Caco-2 (cell line): ENCODE measurements around the gene KREMEN1. TPM values are rescaled to one million over a fixed set of nuclear protein-coding genes. Genes with fewer than 3 reads are reported as not detected.

Experiments
- BruUV-seq: library from RNA; stranded (reverse); fragments of 400-500 nt; replicated peaks from 2 replicates; lab custom pipeline; 2021; lab: Mats Ljungman, UMichigan
- CTCF ChIA-PET: fragments of 300-600 bp; sonication (Branson Sonifier 250); formaldehyde crosslinking; loops from one replicate; lab custom pipeline; 2022; ENCODE audit warnings: antibody characterized with exemption; lab: Charles Lee
- POLR2A ChIA-PET: fragments of 300-600 bp; sonication (Branson Sonifier 250); formaldehyde crosslinking; loops from one replicate; lab custom pipeline; 2022; ENCODE audit warnings: antibody characterized with exemption; lab: Charles Lee
- DNase-seq, 2 experiments: peaks; one replicate each; pipeline versions ENCODE4 v3.0.0 to v3.0.0-alpha.2; 2020 to 2022
- H3K27me3 ChIP-seq: replicated peaks from 2 replicates; pipeline ENCODE4 v1.6.0; 2011; ENCODE audit warnings: low read length; ENCODE audit not compliant: control insufficient read depth, insufficient read depth
- H3K36me3 ChIP-seq: 2 replicates; pipeline ENCODE4 v1.5.1; 2011; ENCODE audit warnings: low read length; ENCODE audit not compliant: control insufficient read depth, insufficient read depth
- H3K4me1 ChIP-seq: fragments of 250-450 bp; sonication (Bioruptor Pico); 2 replicates; pipeline ENCODE4 v1.5.1; 2020; ENCODE audit warnings: mild to moderate bottlenecking
- H3K4me3 ChIP-seq: 2 replicates; pipeline ENCODE4 v1.5.1; 2011; ENCODE audit warnings: low read depth, mild to moderate bottlenecking, control low read depth, low read length
- H3K9me3 ChIP-seq: fragments of 250-450 bp; sonication (Bioruptor Pico); 2 replicates; pipeline ENCODE4 v1.5.1; 2020; ENCODE audit warnings: mild to moderate bottlenecking, moderate library complexity
- H3K27ac Mint-ChIP-seq: one replicate; pipeline ENCODE4 v1.8.0; 2022; ENCODE audit warnings: mixed read lengths; ENCODE audit not compliant: unreplicated experiment
- H3K27me3 Mint-ChIP-seq: one replicate; pipeline ENCODE4 v1.8.0; 2022; ENCODE audit warnings: mixed read lengths; ENCODE audit not compliant: insufficient read depth, unreplicated experiment
- H3K36me3 Mint-ChIP-seq: one replicate; pipeline ENCODE4 v1.8.0; 2022; ENCODE audit warnings: mild to moderate bottlenecking, mixed read lengths; ENCODE audit not compliant: insufficient read depth, unreplicated experiment
- H3K4me1 Mint-ChIP-seq: one replicate; pipeline ENCODE4 v1.8.0; 2022; ENCODE audit warnings: low read depth, mixed read lengths; ENCODE audit not compliant: unreplicated experiment
- H3K4me3 Mint-ChIP-seq: one replicate; pipeline ENCODE4 v1.8.0; 2022; ENCODE audit warnings: mild to moderate bottlenecking, moderate library complexity, mixed read lengths; ENCODE audit not compliant: unreplicated experiment
- H3K9me3 Mint-ChIP-seq: one replicate; pipeline ENCODE4 v1.8.0; 2022; ENCODE audit warnings: mixed read lengths; ENCODE audit not compliant: unreplicated experiment
- intact Hi-C: fragments of 100-400 bp; cut with micrococcal nuclease; formaldehyde crosslinking; loops from one replicate; pipeline ENCODE4 v1.10.0; 2022; ENCODE audit not compliant: unreplicated experiment
- total RNA-seq: library from RNA; stranded (reverse); gene quantifications from 2 replicates; pipeline ENCODE4 v1.2.3, GENCODE V29; 2022
- TF ChIP-seq, protein P1 (sequence below), 2 experiments: fragments of 200-600 bp in 1 of 2; IDR thresholded peaks; 1 replicate in 1 of 2; 2 replicates in 1 of 2; pipeline versions ENCODE4 v1.5.1 to v1.8.0; 2011 to 2022; ENCODE audit warnings: antibody characterized with exemption in 1 of 2, control low read depth in 1 of 2, inconsistent platforms in 1 of 2, low read depth in 1 of 2, low read length in 1 of 2, mild to moderate bottlenecking in 1 of 2, moderate library complexity in 1 of 2; ENCODE audit not compliant: insufficient read depth in 1 of 2, severe bottlenecking in 1 of 2, unreplicated experiment in 1 of 2

The KREMEN1 gene
- total RNA-seq, 1 experiment from 2014 or later: 29.7 TPM

DNA sequence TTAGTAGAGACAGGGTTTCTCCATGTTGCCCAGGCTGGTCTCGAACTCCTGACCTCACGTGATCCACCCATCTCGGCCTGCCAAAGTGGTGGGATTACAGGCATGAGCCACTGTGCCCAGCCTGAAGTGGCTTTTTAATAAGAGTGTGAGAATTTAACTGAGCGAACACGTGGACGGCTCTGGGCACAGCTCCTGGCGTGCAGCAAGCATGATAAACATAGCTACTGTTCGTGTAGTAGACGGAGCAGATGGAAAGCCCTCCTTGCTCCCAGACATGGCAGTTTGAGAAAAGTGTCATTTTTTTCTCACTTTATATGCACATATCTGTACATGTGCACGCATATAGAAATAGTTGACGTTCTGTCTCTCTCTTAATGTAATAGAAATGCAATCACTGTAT, 139.9 kb downstream of the KREMEN1 start:
- BruUV-seq: no TSS peak
- H3K27me3 Mint-ChIP-seq: no peaks in the 10 kb centered on the region
- Histone ChIP-seq H3K27me3 (no peaks in the 10 kb centered on the region), H3K9me3 (no peaks in the 10 kb centered on the region), H3K36me3 (no peaks in the 10 kb centered on the region), H3K4me1 (no peaks in the 10 kb centered on the region), H3K4me3 (no peak overlapping the region)
- CTCF ChIA-PET: no interaction called here
- intact Hi-C loops: no loop called here
- H3K4me3 Mint-ChIP-seq: no peak overlapping the region
- DNase-seq: no peak
- POLR2A ChIA-PET: no interaction called here
- H3K9me3 Mint-ChIP-seq: no peaks in the 10 kb centered on the region
- H3K4me1 Mint-ChIP-seq: no peaks in the 10 kb centered on the region
- no peaks in the 10 kb centered on the region for H3K36me3 Mint-ChIP-seq
- TF ChIP-seq, protein P1, sequence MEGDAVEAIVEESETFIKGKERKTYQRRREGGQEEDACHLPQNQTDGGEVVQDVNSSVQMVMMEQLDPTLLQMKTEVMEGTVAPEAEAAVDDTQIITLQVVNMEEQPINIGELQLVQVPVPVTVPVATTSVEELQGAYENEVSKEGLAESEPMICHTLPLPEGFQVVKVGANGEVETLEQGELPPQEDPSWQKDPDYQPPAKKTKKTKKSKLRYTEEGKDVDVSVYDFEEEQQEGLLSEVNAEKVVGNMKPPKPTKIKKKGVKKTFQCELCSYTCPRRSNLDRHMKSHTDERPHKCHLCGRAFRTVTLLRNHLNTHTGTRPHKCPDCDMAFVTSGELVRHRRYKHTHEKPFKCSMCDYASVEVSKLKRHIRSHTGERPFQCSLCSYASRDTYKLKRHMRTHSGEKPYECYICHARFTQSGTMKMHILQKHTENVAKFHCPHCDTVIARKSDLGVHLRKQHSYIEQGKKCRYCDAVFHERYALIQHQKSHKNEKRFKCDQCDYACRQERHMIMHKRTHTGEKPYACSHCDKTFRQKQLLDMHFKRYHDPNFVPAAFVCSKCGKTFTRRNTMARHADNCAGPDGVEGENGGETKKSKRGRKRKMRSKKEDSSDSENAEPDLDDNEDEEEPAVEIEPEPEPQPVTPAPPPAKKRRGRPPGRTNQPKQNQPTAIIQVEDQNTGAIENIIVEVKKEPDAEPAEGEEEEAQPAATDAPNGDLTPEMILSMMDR (IDR thresholded peaks at IDR 0.05; ENCODE audit: insufficient read depth in 1 of 2, low read depth in 1 of 2, low read length in 1 of 2, severe bottlenecking in 1 of 2, unreplicated experiment in 1 of 2): no peak
- H3K27ac Mint-ChIP-seq: no peak overlapping the region

DNA sequence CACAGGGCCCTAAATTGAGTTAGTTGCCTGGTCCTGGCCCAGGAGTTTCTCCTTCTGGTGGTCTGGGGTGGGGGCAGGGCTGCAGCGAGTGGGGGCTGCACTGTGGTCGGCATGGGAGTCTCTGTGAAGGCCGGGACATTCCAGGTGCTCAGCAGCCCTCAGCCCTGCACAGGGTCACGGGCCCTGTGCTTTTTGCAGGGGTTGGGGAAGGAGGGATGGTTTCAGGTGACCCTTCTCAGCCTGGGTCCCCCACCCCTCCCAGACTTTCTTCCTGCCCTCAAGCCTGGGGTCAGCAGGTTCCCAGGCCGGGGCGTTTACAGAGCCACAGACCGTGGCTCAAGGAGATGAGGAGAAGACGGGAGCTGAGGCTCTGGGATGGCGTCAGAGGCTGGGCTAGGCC, 140.7 kb downstream of the KREMEN1 start:
- intact Hi-C loops: no loop called here
- Mint-ChIP-seq H3K36me3 (no peaks in the 10 kb centered on the region), H3K27me3 (no peaks in the 10 kb centered on the region), H3K27ac (no peak overlapping the region), H3K9me3 (no peaks in the 10 kb centered on the region), H3K4me1 (no peaks in the 10 kb centered on the region), H3K4me3 (no peak overlapping the region)
- H3K4me3 ChIP-seq: no peak overlapping the region
- H3K27me3 ChIP-seq: no peaks in the 10 kb centered on the region
- CTCF ChIA-PET: no interaction called here
- TF ChIP-seq, protein P1 (IDR thresholded peaks at IDR 0.05; ENCODE audit: insufficient read depth in 1 of 2, low read depth in 1 of 2, low read length in 1 of 2, severe bottlenecking in 1 of 2, unreplicated experiment in 1 of 2): no peak
- H3K36me3 ChIP-seq: no peaks in the 10 kb centered on the region
- no peaks in the 10 kb centered on the region for H3K9me3 ChIP-seq
- POLR2A ChIA-PET: no interaction called here
- BruUV-seq: no TSS peak
- no peak for DNase-seq
- H3K4me1 ChIP-seq: no peaks in the 10 kb centered on the region

DNA sequence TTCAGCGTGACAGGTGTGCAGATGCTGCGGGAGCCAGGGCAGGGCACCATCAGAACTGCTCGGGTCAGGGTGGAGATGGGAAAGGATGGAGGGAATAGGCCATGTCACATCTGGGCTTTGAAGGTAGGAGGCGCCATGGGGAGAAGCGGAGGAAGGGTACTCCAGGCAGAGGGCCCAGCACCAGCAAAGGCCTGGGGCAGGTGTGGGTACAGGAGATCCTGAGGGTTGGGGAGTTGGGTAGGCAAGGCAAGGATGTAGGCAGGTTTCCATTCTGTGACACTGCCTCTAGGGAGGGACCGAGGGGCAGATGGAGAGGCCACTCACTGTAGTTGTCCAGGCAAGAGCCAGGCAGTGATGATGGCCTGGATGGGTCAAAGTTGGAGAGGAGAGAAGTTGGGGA, 141.4 kb downstream of the KREMEN1 start:
- intact Hi-C loops: no loop called here
- H3K36me3 Mint-ChIP-seq: no peaks in the 10 kb centered on the region
- no TSS peak for BruUV-seq
- H3K27me3 Mint-ChIP-seq: no peaks in the 10 kb centered on the region
- no peak for DNase-seq
- H3K27me3 ChIP-seq: no peaks in the 10 kb centered on the region
- ChIA-PET CTCF (no interaction called here), POLR2A (no interaction called here)
- H3K4me3 ChIP-seq: no peak overlapping the region
- H3K9me3 Mint-ChIP-seq: no peaks in the 10 kb centered on the region
- H3K9me3 ChIP-seq: no peaks in the 10 kb centered on the region
- no peak overlapping the region for H3K27ac Mint-ChIP-seq
- H3K4me1 ChIP-seq: no peaks in the 10 kb centered on the region
- H3K4me3 Mint-ChIP-seq: no peak overlapping the region
- TF ChIP-seq, protein P1 (IDR thresholded peaks at IDR 0.05; ENCODE audit: insufficient read depth in 1 of 2, low read depth in 1 of 2, low read length in 1 of 2, severe bottlenecking in 1 of 2, unreplicated experiment in 1 of 2): no peak
- no peaks in the 10 kb centered on the region for H3K36me3 ChIP-seq
- no peaks in the 10 kb centered on the region for H3K4me1 Mint-ChIP-seq
